GM21367 (cell line): Measurements from ENCODE around the gene CYP27A1.
"Not testable (repeated sequence)": the region's sequence is repeated elsewhere in the genome, so short reads cannot be mapped to it uniquely, and the experiment has no call there.

Source experiments
- ATAC-seq: cut with Tn5 transposase; IDR thresholded peaks from one replicate; pipeline ENCODE4 v1.9.1; 2021; ENCODE audit not compliant: unreplicated experiment

Gene CYP27A1

GRCh38 chr2:218772759-218773158, 9.2 kb upstream of the CYP27A1 start:
- not testable (repeated sequence) for ATAC-seq

- ATAC-seq: no peak
Observed at GRCh38 chr2:218773881-218774280, 8.1 kb upstream of the CYP27A1 start.

DNA sequence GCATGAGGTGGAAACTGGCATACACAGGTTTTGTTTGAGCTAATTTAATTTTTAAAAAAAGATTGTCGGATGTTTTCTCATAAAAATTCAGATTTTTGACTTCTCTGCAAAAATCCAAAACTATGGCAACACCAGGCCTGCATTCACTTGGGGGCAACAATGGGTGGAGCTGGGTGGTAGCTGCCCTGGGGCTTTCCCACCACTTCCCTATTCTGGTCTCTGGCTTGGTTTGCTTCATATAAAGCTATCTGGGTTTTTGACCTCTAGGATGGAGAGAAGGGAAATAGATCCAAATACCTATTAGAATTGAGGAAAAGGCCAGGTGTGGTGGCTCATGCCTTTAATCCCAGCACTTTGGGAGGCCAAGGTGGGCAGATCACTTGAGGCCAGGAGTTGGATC, 5.5 kb upstream of the CYP27A1 start:
- no peak for ATAC-seq

GRCh38 chr2:218777276-218777990, 4.5 kb upstream of the CYP27A1 start:
- no peak for ATAC-seq

DNA sequence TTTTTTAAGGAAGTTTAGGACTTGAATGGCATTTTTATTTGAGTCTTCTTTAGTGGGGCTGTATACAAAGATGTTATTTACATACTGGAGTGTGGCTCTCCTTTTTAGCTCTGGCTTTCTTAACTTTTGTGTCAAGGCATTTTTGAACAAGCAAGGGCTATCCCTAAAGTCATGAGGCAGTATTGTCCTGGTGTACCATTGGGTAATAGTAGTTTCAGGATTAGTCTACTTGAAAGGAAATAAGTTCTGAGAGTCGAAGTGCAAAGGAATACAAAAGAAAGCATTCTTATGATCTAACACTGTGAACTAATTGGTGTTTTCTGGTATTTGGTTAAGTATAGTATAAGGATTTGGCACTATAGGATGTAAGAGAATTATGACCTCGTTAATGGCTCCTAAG, 1.9 kb upstream of the CYP27A1 start:
- no peak for ATAC-seq

GRCh38 chr2:218780851-218781690, 876 bp upstream of the CYP27A1 start:
- ATAC-seq: no peak

DNA sequence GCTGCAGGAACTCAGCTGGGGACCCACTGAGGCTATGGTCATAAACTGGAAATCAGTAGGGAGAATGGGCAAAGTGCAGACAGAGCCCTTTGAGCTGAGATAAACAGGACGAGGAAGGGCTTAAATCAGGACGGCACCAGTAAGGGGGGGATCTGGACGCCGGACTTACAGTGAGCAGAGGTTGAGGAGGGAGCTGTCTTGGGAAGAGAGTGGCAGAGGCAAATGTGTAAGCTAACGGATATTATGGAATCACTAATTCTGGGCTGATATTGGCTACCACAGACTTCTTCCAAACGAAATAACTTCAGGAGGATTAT, 539 bp downstream of the CYP27A1 start:
- no peak for ATAC-seq

- no peak for ATAC-seq
Observed at GRCh38 chr2:218783688-218784087, 1.7 kb downstream of the CYP27A1 start.

- no peak for ATAC-seq
Observed at GRCh38 chr2:218785103-218785502, 3.2 kb downstream of the CYP27A1 start.

DNA sequence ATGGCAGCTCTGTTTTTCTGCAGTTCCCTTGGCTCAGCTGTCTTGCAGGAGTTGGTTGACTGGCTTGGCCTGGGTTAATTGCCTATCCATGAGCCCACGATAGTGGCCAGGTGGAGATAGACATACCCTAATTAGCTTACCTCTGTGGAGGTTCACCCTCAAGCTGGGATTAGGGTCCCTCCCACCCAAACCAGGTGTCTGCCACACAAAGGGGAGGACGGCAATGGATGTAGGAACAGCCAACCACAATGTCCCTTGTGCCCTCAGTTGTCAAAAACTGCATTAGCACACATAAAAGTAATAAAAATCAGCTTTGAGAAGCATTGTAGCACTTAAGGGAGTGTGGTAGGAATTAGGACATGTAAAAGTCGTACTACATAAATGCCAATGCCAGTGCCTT, 4.2 kb downstream of the CYP27A1 start:
- no peak for ATAC-seq

GRCh38 chr2:218788529-218789255, 6.7 kb downstream of the CYP27A1 start:
- ATAC-seq: no peak

DNA sequence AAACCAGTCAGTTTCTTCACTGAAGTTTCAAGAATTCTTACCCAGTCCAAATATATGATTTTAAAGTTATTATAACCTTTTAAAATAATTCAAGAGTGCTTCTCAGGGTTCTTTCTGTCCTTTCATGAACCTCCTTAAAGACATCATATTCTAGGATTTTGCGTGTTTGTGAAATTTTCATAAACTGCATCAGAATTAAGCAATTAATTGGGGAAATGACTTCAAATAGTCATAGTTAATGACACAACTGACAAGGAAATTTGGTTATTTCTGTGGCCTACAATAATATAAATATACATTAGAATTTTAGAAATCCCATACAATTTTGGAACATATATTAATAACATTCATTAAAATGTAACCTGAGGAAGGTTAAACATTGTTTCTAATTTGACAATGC, 10.5 kb downstream of the CYP27A1 start:
- no peak for ATAC-seq

- ATAC-seq: no peak
Observed at GRCh38 chr2:218796691-218797090, 14.7 kb downstream of the CYP27A1 start.

DNA sequence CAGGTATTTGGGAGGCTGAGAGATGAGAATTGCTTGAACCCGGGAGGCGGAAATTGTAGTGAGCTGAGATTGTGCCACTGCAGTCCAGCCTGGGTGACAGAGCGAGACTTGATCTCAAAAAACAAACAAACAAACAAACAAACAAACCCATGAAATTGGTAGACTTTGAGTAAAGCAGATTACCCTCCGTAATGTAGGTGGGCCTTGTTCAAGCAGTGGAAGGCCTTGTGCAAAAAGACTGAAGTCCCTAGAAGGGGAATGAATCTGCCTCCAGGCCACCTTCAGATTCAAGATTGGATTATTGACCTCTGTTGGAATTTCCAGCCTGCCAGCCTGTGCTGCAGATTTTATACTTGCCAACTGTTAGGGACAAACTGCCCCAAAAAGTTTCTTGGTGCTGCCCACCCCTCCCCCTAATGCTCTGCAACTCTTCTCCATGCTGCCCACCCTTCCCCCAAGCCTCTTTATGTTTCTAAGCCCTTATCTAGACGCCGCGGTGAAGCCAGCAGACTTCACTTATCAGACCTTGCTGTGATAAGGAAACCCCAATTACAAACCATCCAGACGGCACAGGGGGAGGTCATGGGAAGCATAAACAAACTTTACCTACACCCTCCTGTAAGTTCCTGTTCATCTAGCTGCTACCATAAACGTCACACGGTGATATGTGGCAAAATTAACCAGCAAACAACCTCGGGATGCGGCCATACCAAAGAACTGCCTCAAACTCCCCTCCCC, 17.0 kb downstream of the CYP27A1 start:
- no peak for ATAC-seq

DNA sequence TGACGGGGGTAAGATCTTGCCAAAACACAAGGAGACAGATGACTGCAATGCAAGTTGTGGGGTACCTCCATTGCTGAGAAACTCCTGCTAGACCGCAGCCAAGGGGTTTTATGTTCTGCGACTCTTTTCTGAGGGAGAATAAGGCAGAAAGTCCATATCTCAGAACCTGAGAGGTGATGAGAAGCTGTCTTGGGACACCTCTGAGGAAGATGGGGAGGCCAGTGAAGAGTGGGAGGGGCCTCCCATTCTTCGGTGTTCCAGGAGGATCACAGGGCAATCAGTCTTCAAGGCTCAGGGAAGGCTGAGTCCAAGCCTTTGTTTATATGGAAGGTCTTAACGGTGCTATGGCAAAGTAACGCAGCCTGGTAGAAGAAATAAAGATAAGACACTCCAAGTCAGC, 18.0 kb downstream of the CYP27A1 start:
- ATAC-seq: no peak

- ATAC-seq: no peak
Observed at GRCh38 chr2:218802386-218802994, 20.5 kb downstream of the CYP27A1 start.

DNA sequence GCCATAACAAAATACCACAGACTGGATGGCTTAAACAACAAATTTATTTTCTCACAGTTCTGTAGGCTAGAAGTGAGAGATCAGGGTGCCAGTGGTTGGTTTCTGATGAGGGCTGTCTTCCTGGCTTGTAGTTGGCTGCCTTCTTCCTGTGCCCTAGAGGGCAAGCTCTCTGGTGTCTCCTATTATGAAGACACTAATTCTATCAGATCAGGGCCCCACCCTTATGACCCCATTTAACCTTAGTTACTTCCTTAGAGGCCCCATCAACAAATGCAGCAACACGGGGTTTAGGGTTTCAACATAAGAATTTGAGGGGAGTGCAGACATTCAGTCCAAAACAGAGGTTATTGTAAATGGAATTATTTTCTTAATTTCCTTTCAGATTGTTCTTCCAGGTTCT, 22.9 kb downstream of the CYP27A1 start:
- no peak for ATAC-seq

- ATAC-seq: no peak
Observed at GRCh38 chr2:218805627-218806026, 23.7 kb downstream of the CYP27A1 start.

- ATAC-seq: no peak
Observed at GRCh38 chr2:218806346-218806978, 24.5 kb downstream of the CYP27A1 start.

- ATAC-seq: no peak
Observed at GRCh38 chr2:218807626-218808025, 25.7 kb downstream of the CYP27A1 start.
